HepG2 (cell line): ENCODE data around the gene NT5C1B. TPM values are rescaled to one million over a fixed set of nuclear protein-coding genes. Genes with fewer than 3 reads are reported as not detected.

Source experiments
- AHR ChIP-seq: IDR thresholded peaks from 2 replicates; pipeline ENCODE4 v1.6.1; 2018; ENCODE audit warnings: missing genetic modification reagents, missing compliant biosample characterization
- ATF7-NPFF ChIP-seq: sonication (generic); formaldehyde crosslinking; IDR thresholded peaks from 2 replicates; pipeline ENCODE4 v1.8.1; 2023; ENCODE audit warnings: mild to moderate bottlenecking, low read depth, missing genetic modification reagents, moderate library complexity
- BRCA1 ChIP-seq: sonication (generic); formaldehyde crosslinking; IDR thresholded peaks from 2 replicates; pipeline ENCODE4 v1.4.0; 2020; ENCODE audit warnings: missing genetic modification reagents
- DR1 ChIP-seq: sonication (generic); formaldehyde crosslinking; IDR thresholded peaks from 2 replicates; pipeline ENCODE4 v1.8.0; 2021; ENCODE audit warnings: mild to moderate bottlenecking, missing genetic modification reagents, inconsistent platforms
- FOXO1 ChIP-seq: sonication (generic); formaldehyde crosslinking; IDR thresholded peaks from 2 replicates; pipeline ENCODE4 v1.4.0; 2020; ENCODE audit warnings: missing genetic modification reagents
- GATA4 ChIP-seq: sonication (generic); IDR thresholded peaks from 2 replicates; pipeline ENCODE4 v1.6.1; 2016; ENCODE audit warnings: antibody characterized with exemption, low read depth, borderline replicate concordance
- GZF1 ChIP-seq: sonication (generic); formaldehyde crosslinking; IDR thresholded peaks from 2 replicates; pipeline ENCODE4 v1.5.1; 2020; ENCODE audit warnings: mild to moderate bottlenecking, missing genetic modification reagents
- HCFC1 ChIP-seq: fragments of 150-350 bp; IDR thresholded peaks from 2 replicates; pipeline ENCODE4 v1.6.1; 2014; ENCODE audit warnings: low read depth, low read length
- HOXD1 ChIP-seq: sonication (generic); formaldehyde crosslinking; IDR thresholded peaks from 2 replicates; pipeline ENCODE4 v1.5.0; 2020; ENCODE audit warnings: missing genetic modification reagents
- ISL2 ChIP-seq: sonication (generic); formaldehyde crosslinking; IDR thresholded peaks from 2 replicates; pipeline ENCODE4 v1.5.0; 2020; ENCODE audit warnings: missing genetic modification reagents
- KAT7 ChIP-seq: IDR thresholded peaks from 2 replicates; pipeline ENCODE4 v1.6.1; 2018; ENCODE audit warnings: borderline replicate concordance, missing compliant biosample characterization
- KDM3A ChIP-seq: IDR thresholded peaks from 2 replicates; pipeline ENCODE4 v1.6.1; 2018; ENCODE audit warnings: low read depth, missing compliant biosample characterization
- KLF13 ChIP-seq: sonication (generic); formaldehyde crosslinking; IDR thresholded peaks from 2 replicates; pipeline ENCODE4 v1.4.0; 2020; ENCODE audit warnings: mild to moderate bottlenecking, missing genetic modification reagents
- NPAS2 ChIP-seq: sonication (generic); formaldehyde crosslinking; IDR thresholded peaks from 2 replicates; pipeline ENCODE4 v1.8.0; 2022; ENCODE audit warnings: mild to moderate bottlenecking, missing genetic modification reagents, borderline replicate concordance
- NR1H2 ChIP-seq: sonication (generic); formaldehyde crosslinking; IDR thresholded peaks from 2 replicates; pipeline ENCODE4 v1.8.1; 2022; ENCODE audit warnings: low read depth, missing genetic modification reagents, borderline replicate concordance
- NRL ChIP-seq: sonication (generic); formaldehyde crosslinking; IDR thresholded peaks from 2 replicates; pipeline ENCODE4 v1.5.0; 2020; ENCODE audit warnings: missing genetic modification reagents, mild to moderate bottlenecking, moderate library complexity, borderline replicate concordance
- PITX1 ChIP-seq: sonication (generic); formaldehyde crosslinking; IDR thresholded peaks from 2 replicates; pipeline ENCODE4 v1.5.1; 2020; ENCODE audit warnings: mild to moderate bottlenecking, missing genetic modification reagents
- POLR2AphosphoS5 ChIP-seq: IDR thresholded peaks from 2 replicates; pipeline ENCODE4 v1.6.1; 2012; ENCODE audit warnings: low read depth, low read length
- POLR2G ChIP-seq: fragments of 200-400 bp; formaldehyde crosslinking; IDR thresholded peaks from 2 replicates; pipeline ENCODE4 v1.6.1; 2018; ENCODE audit warnings: mild to moderate bottlenecking, low read depth, low read length, moderate library complexity
- SMARCE1 ChIP-seq: fragments of 450-650 bp; IDR thresholded peaks from 2 replicates; pipeline ENCODE4 v1.6.1; 2017; ENCODE audit warnings: borderline replicate concordance
- SMYD3 ChIP-seq: sonication (generic); formaldehyde crosslinking; IDR thresholded peaks from 2 replicates; pipeline ENCODE4 v1.8.1; 2023; ENCODE audit warnings: mild to moderate bottlenecking, missing genetic modification reagents
- ZBTB1 ChIP-seq: sonication (generic); formaldehyde crosslinking; IDR thresholded peaks from 2 replicates; pipeline ENCODE4 v1.4.0; 2020; ENCODE audit warnings: missing genetic modification reagents, borderline replicate concordance
- ZBTB7A ChIP-seq: sonication (generic); formaldehyde crosslinking; IDR thresholded peaks from 2 replicates; pipeline ENCODE4 v1.8.0; 2022; ENCODE audit warnings: mild to moderate bottlenecking, missing genetic modification reagents
- ZNF17 ChIP-seq: sonication (generic); formaldehyde crosslinking; IDR thresholded peaks from 2 replicates; pipeline ENCODE4 v1.5.0; 2020; ENCODE audit warnings: mild to moderate bottlenecking, missing genetic modification reagents
- ZNF292 ChIP-seq: sonication (generic); formaldehyde crosslinking; IDR thresholded peaks from 2 replicates; pipeline ENCODE4 v1.8.1; 2022; ENCODE audit warnings: mild to moderate bottlenecking, low read depth, missing genetic modification reagents, borderline replicate concordance
- ZNF569 ChIP-seq: sonication (generic); formaldehyde crosslinking; IDR thresholded peaks from 2 replicates; pipeline ENCODE4 v1.5.0; 2020; ENCODE audit warnings: mild to moderate bottlenecking, missing genetic modification reagents, moderate library complexity, borderline replicate concordance
- ZNF660 ChIP-seq: sonication (generic); formaldehyde crosslinking; IDR thresholded peaks from 2 replicates; pipeline ENCODE4 v1.5.1; 2020; ENCODE audit warnings: mild to moderate bottlenecking, low read depth, missing genetic modification reagents, borderline replicate concordance
- ZNF670 ChIP-seq: sonication (generic); formaldehyde crosslinking; IDR thresholded peaks from 2 replicates; pipeline ENCODE4 v1.8.0; 2022; ENCODE audit warnings: mild to moderate bottlenecking, missing genetic modification reagents, borderline replicate concordance
- ZNF703 ChIP-seq: sonication (generic); formaldehyde crosslinking; IDR thresholded peaks from 2 replicates; pipeline ENCODE4 v1.5.1; 2020; ENCODE audit warnings: missing genetic modification reagents, mild to moderate bottlenecking, moderate library complexity, borderline replicate concordance
- polyA plus RNA-seq, 8 experiments: library from polyadenylated mRNA; depleted of rRNA in 3 of 8; stranded (reverse) in 7 of 8; unstranded in 1 of 8; fragments of >200 nt; fragmentation: Illumina TruSeq in 4 of 8; extraction: Trizol in 4 of 8; gene quantifications; 2 replicates each; pipeline versions ENCODE4 v1.2.1 to v1.2.3, GENCODE V29; 2011 to 2016; ENCODE audit warnings: low read depth in 4 of 8, missing spikeins in 1 of 8, mixed read lengths in 1 of 8; ENCODE audit not compliant: insufficient read depth in 1 of 8
- total RNA-seq, 5 experiments: library from RNA; depleted of rRNA; stranded (reverse); fragments of >200 nt; fragmentation: Illumina TruSeq; extraction: Trizol; gene quantifications; 2 replicates each; pipeline ENCODE4 v1.2.3, GENCODE V29; 2016; ENCODE audit warnings: low read depth in 1 of 5
- TF ChIP-seq, protein P1 (sequence below): sonication (generic); formaldehyde crosslinking; IDR thresholded peaks from 2 replicates; pipeline ENCODE4 v1.5.0; 2020; ENCODE audit warnings: mild to moderate bottlenecking, low read depth, missing genetic modification reagents, borderline replicate concordance
- TF ChIP-seq, protein P2 (sequence below): fragments of 450-650 bp; IDR thresholded peaks from 2 replicates; pipeline ENCODE4 v1.6.1; 2017
- TF ChIP-seq, protein P3 (sequence below): sonication (generic); formaldehyde crosslinking; IDR thresholded peaks from 2 replicates; pipeline ENCODE4 v1.5.0; 2020; ENCODE audit warnings: mild to moderate bottlenecking, missing genetic modification reagents

The NT5C1B gene
- total and polyA plus RNA-seq, 2 of the 13 experiments (the other 11 are each of a cell fraction or from before 2014, with no cell fraction given) = not detected

DNA sequence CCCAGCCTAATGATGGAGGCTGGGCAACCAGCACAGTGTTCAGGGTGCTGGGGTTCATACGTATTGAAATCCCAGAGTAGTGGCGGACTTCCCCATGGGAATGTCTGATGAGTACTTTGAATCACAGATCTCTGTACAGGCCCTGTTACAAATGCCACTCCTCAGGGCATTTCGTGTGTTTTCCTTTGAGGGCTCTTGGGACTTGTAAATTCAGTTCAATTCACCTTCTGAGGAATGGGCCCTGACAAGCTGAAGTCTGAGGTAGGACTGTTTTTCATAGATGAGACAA lies 28.6 kb downstream of the NT5C1B start (continued):
- no peak for TF ChIP-seq GZF1
- TF ChIP-seq ZNF670 (CRISPR knock-in tag) = no peak
- TF ChIP-seq ISL2 = no peak
- no peak; the same call in 1 of the 2 replicates for TF ChIP-seq ZBTB7A (CRISPR knock-in tag)
- TF ChIP-seq ZNF292 (CRISPR knock-in tag) = no peak
- no peak for TF ChIP-seq ATF7-NPFF (CRISPR knock-in tag)
- TF ChIP-seq KLF13 (CRISPR knock-in tag) = no peak
- no peak for TF ChIP-seq ZNF660 (CRISPR knock-in tag)
- TF ChIP-seq, protein P1, sequence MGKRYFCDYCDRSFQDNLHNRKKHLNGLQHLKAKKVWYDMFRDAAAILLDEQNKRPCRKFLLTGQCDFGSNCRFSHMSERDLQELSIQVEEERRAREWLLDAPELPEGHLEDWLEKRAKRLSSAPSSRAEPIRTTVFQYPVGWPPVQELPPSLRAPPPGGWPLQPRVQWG (CRISPR knock-in tag) = no peak
- no peak for TF ChIP-seq KAT7
- TF ChIP-seq NPAS2 (CRISPR knock-in tag) = no peak
- TF ChIP-seq NR1H2 = no peak
- TF ChIP-seq SMARCE1 = no peak
- TF ChIP-seq FOXO1 (CRISPR knock-in tag) = no peak
- no peak for TF ChIP-seq SMYD3 (CRISPR knock-in tag)
- TF ChIP-seq GATA4 = no peak
- peak; percentile 73 for TF ChIP-seq POLR2G
- no peak for TF ChIP-seq HOXD1 (CRISPR knock-in tag)
- TF ChIP-seq ZNF569 (CRISPR knock-in tag) = no peak
- TF ChIP-seq, protein P2, sequence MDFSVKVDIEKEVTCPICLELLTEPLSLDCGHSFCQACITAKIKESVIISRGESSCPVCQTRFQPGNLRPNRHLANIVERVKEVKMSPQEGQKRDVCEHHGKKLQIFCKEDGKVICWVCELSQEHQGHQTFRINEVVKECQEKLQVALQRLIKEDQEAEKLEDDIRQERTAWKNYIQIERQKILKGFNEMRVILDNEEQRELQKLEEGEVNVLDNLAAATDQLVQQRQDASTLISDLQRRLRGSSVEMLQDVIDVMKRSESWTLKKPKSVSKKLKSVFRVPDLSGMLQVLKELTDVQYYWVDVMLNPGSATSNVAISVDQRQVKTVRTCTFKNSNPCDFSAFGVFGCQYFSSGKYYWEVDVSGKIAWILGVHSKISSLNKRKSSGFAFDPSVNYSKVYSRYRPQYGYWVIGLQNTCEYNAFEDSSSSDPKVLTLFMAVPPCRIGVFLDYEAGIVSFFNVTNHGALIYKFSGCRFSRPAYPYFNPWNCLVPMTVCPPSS = no peak
- TF ChIP-seq HCFC1 = no peak
- TF ChIP-seq ZNF703 = no peak
- no peak for TF ChIP-seq KDM3A
- no peak for TF ChIP-seq BRCA1 (CRISPR knock-in tag)
- TF ChIP-seq, protein P3, sequence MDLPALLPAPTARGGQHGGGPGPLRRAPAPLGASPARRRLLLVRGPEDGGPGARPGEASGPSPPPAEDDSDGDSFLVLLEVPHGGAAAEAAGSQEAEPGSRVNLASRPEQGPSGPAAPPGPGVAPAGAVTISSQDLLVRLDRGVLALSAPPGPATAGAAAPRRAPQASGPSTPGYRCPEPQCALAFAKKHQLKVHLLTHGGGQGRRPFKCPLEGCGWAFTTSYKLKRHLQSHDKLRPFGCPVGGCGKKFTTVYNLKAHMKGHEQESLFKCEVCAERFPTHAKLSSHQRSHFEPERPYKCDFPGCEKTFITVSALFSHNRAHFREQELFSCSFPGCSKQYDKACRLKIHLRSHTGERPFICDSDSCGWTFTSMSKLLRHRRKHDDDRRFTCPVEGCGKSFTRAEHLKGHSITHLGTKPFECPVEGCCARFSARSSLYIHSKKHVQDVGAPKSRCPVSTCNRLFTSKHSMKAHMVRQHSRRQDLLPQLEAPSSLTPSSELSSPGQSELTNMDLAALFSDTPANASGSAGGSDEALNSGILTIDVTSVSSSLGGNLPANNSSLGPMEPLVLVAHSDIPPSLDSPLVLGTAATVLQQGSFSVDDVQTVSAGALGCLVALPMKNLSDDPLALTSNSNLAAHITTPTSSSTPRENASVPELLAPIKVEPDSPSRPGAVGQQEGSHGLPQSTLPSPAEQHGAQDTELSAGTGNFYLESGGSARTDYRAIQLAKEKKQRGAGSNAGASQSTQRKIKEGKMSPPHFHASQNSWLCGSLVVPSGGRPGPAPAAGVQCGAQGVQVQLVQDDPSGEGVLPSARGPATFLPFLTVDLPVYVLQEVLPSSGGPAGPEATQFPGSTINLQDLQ = no peak
- no peak for TF ChIP-seq PITX1 (CRISPR knock-in tag)
- no peak for TF ChIP-seq AHR
- TF ChIP-seq ZNF17 (CRISPR knock-in tag) = no peak
- TF ChIP-seq ZBTB1 (CRISPR knock-in tag) = no peak
- peak; percentile 38 for TF ChIP-seq DR1 (CRISPR knock-in tag)
- TF ChIP-seq POLR2AphosphoS5 = peak; percentile 94
- TF ChIP-seq NRL (CRISPR knock-in tag) = no peak
